Measurements from ENCODE around the gene C19orf85.

DNA sequence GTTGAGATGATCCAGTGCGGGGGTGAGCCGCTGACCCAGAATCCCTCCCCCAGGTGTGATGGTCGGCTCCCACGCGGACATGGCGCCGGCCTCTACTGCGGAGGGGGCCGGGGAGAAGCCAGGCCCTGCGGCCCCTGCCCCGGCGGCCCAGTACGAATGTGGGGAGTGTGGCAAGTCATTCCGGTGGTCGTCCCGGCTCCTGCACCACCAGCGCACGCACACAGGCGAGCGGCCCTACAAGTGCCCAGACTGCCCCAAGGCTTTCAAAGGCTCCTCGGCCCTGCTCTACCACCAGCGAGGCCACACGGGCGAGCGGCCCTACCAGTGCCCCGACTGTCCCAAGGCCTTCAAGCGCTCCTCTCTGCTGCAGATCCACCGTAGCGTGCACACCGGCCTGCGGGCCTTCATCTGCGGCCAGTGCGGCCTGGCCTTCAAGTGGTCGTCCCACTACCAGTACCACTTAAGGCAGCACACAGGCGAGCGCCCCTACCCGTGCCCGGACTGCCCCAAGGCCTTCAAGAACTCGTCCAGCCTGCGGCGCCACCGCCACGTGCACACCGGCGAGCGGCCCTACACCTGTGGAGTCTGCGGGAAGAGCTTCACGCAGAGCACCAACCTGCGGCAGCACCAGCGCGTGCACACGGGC, 16.7 kb upstream of the C19orf85 start:
- TF ChIP-seq, protein P1, sequence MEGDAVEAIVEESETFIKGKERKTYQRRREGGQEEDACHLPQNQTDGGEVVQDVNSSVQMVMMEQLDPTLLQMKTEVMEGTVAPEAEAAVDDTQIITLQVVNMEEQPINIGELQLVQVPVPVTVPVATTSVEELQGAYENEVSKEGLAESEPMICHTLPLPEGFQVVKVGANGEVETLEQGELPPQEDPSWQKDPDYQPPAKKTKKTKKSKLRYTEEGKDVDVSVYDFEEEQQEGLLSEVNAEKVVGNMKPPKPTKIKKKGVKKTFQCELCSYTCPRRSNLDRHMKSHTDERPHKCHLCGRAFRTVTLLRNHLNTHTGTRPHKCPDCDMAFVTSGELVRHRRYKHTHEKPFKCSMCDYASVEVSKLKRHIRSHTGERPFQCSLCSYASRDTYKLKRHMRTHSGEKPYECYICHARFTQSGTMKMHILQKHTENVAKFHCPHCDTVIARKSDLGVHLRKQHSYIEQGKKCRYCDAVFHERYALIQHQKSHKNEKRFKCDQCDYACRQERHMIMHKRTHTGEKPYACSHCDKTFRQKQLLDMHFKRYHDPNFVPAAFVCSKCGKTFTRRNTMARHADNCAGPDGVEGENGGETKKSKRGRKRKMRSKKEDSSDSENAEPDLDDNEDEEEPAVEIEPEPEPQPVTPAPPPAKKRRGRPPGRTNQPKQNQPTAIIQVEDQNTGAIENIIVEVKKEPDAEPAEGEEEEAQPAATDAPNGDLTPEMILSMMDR (IDR thresholded peaks at IDR 0.05; ENCODE audit: low read depth, low read length) = no peak
- no peak for TF ChIP-seq EZH2phosphoT487 (IDR thresholded peaks at IDR 0.05; ENCODE audit: low read depth)
